WTC11 (cell line): ENCODE data around the gene TRMO.

Experiments
- FOXP1 ChIP-seq: sonication (generic); formaldehyde crosslinking; IDR thresholded peaks from 2 replicates; pipeline ENCODE4 v1.8.0; 2022; ENCODE audit warnings: missing genetic modification reagents, mild to moderate bottlenecking, moderate library complexity, borderline replicate concordance
- SP1 ChIP-seq: sonication (generic); formaldehyde crosslinking; conservative IDR thresholded peaks from 2 replicates; pipeline ENCODE4 v1.8.1; 2022; ENCODE audit warnings: missing genetic modification reagents
- TCF7 ChIP-seq: sonication (generic); formaldehyde crosslinking; IDR thresholded peaks from 2 replicates; pipeline ENCODE4 v1.8.0; 2022; ENCODE audit warnings: mild to moderate bottlenecking, low read depth, missing genetic modification reagents, moderate library complexity
- TEAD4 ChIP-seq: sonication (generic); formaldehyde crosslinking; IDR thresholded peaks from 2 replicates; pipeline ENCODE4 v1.8.0; 2022; ENCODE audit warnings: mild to moderate bottlenecking, missing genetic modification reagents
- ZNF317 ChIP-seq: sonication (generic); formaldehyde crosslinking; IDR thresholded peaks from 2 replicates; pipeline ENCODE4 v1.8.1; 2023; ENCODE audit warnings: low read depth, mild to moderate bottlenecking, moderate library complexity, missing genetic modification reagents, borderline replicate concordance
- ZNF423 ChIP-seq: fragments of 250-450 bp; sonication (Bioruptor Pico); IDR thresholded peaks from 2 replicates; pipeline ENCODE4 v2.1.2; 2022; ENCODE audit warnings: mild to moderate bottlenecking, moderate library complexity
- TF ChIP-seq, protein P1 (sequence below): sonication (generic); formaldehyde crosslinking; IDR thresholded peaks from 2 replicates; pipeline ENCODE4 v1.8.1; 2022; ENCODE audit warnings: low read depth, missing genetic modification reagents, borderline replicate concordance
- TF ChIP-seq, protein P2 (sequence below): fragments of 200-600 bp; IDR thresholded peaks from 2 replicates; pipeline ENCODE4 v1.8.0; 2022; ENCODE audit warnings: antibody characterized with exemption
- TF ChIP-seq, protein P3 (sequence below): sonication (generic); formaldehyde crosslinking; conservative IDR thresholded peaks from 2 replicates; pipeline ENCODE4 v1.8.1; 2022; ENCODE audit warnings: mild to moderate bottlenecking, missing genetic modification reagents
- TF ChIP-seq, protein P4 (sequence below): sonication (generic); formaldehyde crosslinking; IDR thresholded peaks from 2 replicates; pipeline ENCODE4 v1.8.1; 2022; ENCODE audit warnings: mild to moderate bottlenecking, moderate library complexity, missing genetic modification reagents
- TF ChIP-seq, protein P5 (sequence below): sonication (generic); formaldehyde crosslinking; IDR thresholded peaks from 2 replicates; pipeline ENCODE4 v1.8.0; 2022; ENCODE audit warnings: mild to moderate bottlenecking, missing genetic modification reagents
- TF ChIP-seq, protein P6 (sequence below): sonication (generic); formaldehyde crosslinking; IDR thresholded peaks from 2 replicates; pipeline ENCODE4 v1.8.1; 2023; ENCODE audit warnings: mild to moderate bottlenecking, missing genetic modification reagents, moderate library complexity
- TF ChIP-seq, protein P7 (sequence below): sonication (generic); formaldehyde crosslinking; IDR thresholded peaks from 2 replicates; pipeline ENCODE4 v1.8.1; 2023; ENCODE audit warnings: mild to moderate bottlenecking, missing genetic modification reagents, borderline replicate concordance

DNA sequence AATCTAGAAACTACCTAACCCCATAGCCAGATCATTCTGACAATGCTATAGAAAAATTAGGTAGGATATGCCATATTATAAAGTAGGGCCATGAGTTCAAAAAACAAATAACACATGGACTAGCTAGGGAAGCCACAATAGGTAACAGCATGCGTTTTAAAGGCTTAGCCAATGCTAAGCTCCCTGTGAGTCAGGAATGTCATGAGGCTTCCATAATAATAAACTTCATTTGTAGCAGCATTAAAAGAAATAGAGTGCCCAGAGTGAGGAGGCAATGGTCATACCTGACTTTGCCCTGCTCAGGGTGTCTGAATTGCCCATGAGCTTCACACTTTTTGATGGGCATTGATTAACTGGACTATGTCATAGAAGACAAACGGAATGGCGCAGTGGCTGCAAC lies 53.4 kb downstream of the TRMO start:
- TF ChIP-seq, protein P1, sequence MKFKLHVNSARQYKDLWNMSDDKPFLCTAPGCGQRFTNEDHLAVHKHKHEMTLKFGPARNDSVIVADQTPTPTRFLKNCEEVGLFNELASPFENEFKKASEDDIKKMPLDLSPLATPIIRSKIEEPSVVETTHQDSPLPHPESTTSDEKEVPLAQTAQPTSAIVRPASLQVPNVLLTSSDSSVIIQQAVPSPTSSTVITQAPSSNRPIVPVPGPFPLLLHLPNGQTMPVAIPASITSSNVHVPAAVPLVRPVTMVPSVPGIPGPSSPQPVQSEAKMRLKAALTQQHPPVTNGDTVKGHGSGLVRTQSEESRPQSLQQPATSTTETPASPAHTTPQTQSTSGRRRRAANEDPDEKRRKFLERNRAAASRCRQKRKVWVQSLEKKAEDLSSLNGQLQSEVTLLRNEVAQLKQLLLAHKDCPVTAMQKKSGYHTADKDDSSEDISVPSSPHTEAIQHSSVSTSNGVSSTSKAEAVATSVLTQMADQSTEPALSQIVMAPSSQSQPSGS (CRISPR knock-in tag), result no peak
- no peak for TF ChIP-seq TEAD4 (CRISPR knock-in tag)
- TF ChIP-seq, protein P2, sequence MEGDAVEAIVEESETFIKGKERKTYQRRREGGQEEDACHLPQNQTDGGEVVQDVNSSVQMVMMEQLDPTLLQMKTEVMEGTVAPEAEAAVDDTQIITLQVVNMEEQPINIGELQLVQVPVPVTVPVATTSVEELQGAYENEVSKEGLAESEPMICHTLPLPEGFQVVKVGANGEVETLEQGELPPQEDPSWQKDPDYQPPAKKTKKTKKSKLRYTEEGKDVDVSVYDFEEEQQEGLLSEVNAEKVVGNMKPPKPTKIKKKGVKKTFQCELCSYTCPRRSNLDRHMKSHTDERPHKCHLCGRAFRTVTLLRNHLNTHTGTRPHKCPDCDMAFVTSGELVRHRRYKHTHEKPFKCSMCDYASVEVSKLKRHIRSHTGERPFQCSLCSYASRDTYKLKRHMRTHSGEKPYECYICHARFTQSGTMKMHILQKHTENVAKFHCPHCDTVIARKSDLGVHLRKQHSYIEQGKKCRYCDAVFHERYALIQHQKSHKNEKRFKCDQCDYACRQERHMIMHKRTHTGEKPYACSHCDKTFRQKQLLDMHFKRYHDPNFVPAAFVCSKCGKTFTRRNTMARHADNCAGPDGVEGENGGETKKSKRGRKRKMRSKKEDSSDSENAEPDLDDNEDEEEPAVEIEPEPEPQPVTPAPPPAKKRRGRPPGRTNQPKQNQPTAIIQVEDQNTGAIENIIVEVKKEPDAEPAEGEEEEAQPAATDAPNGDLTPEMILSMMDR, result no peak
- no peak for TF ChIP-seq SP1 (CRISPR knock-in tag)
- TF ChIP-seq TCF7, result no peak
- TF ChIP-seq, protein P3, sequence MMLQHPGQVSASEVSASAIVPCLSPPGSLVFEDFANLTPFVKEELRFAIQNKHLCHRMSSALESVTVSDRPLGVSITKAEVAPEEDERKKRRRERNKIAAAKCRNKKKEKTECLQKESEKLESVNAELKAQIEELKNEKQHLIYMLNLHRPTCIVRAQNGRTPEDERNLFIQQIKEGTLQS (CRISPR knock-in tag), result no peak
- no peak for TF ChIP-seq ZNF317 (CRISPR knock-in tag)
- TF ChIP-seq, protein P4, sequence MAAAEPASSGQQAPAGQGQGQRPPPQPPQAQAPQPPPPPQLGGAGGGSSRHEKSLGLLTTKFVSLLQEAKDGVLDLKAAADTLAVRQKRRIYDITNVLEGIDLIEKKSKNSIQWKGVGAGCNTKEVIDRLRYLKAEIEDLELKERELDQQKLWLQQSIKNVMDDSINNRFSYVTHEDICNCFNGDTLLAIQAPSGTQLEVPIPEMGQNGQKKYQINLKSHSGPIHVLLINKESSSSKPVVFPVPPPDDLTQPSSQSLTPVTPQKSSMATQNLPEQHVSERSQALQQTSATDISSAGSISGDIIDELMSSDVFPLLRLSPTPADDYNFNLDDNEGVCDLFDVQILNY (CRISPR knock-in tag), result no peak
- no peak for TF ChIP-seq ZNF423
- no peak for TF ChIP-seq FOXP1 (CRISPR knock-in tag)
- TF ChIP-seq, protein P5, sequence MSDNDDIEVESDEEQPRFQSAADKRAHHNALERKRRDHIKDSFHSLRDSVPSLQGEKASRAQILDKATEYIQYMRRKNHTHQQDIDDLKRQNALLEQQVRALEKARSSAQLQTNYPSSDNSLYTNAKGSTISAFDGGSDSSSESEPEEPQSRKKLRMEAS, result no peak
- TF ChIP-seq, protein P6, sequence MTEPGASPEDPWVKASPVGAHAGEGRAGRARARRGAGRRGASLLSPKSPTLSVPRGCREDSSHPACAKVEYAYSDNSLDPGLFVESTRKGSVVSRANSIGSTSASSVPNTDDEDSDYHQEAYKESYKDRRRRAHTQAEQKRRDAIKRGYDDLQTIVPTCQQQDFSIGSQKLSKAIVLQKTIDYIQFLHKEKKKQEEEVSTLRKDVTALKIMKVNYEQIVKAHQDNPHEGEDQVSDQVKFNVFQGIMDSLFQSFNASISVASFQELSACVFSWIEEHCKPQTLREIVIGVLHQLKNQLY (CRISPR knock-in tag), result no peak
- TF ChIP-seq, protein P7, sequence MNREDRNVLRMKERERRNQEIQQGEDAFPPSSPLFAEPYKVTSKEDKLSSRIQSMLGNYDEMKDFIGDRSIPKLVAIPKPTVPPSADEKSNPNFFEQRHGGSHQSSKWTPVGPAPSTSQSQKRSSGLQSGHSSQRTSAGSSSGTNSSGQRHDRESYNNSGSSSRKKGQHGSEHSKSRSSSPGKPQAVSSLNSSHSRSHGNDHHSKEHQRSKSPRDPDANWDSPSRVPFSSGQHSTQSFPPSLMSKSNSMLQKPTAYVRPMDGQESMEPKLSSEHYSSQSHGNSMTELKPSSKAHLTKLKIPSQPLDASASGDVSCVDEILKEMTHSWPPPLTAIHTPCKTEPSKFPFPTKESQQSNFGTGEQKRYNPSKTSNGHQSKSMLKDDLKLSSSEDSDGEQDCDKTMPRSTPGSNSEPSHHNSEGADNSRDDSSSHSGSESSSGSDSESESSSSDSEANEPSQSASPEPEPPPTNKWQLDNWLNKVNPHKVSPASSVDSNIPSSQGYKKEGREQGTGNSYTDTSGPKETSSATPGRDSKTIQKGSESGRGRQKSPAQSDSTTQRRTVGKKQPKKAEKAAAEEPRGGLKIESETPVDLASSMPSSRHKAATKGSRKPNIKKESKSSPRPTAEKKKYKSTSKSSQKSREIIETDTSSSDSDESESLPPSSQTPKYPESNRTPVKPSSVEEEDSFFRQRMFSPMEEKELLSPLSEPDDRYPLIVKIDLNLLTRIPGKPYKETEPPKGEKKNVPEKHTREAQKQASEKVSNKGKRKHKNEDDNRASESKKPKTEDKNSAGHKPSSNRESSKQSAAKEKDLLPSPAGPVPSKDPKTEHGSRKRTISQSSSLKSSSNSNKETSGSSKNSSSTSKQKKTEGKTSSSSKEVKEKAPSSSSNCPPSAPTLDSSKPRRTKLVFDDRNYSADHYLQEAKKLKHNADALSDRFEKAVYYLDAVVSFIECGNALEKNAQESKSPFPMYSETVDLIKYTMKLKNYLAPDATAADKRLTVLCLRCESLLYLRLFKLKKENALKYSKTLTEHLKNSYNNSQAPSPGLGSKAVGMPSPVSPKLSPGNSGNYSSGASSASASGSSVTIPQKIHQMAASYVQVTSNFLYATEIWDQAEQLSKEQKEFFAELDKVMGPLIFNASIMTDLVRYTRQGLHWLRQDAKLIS (CRISPR knock-in tag), result no peak
